Activated CD8-positive, alpha-beta memory T cell treated with anti-CD3 and anti-CD28 coated beads, Interleukin-2, amount 50 U/mL, for 24 hours (primary cell): Measurements from ENCODE around the gene PHF20.
"Not testable (repeated sequence)": the region's sequence is repeated elsewhere in the genome, so short reads cannot be mapped to it uniquely, and the experiment has no call there.

Source experiments
- DNase-seq: peaks from one replicate; pipeline ENCODE4 v3.0.0-alpha.2; 2020; ENCODE audit errors: extremely low read depth

The PHF20 gene

GRCh38 chr20:35884541-35884865, 112.7 kb downstream of the PHF20 start:
- no peak for DNase-seq

GRCh38 chr20:35885212-35885611, 113.4 kb downstream of the PHF20 start:
- DNase-seq = no peak

- no peak for DNase-seq
Measured at GRCh38 chr20:35886537-35886936, 114.7 kb downstream of the PHF20 start.

GRCh38 chr20:35887393-35888064, 115.7 kb downstream of the PHF20 start:
- no peak for DNase-seq

- DNase-seq = no peak
Measured at GRCh38 chr20:35888657-35889056, 116.8 kb downstream of the PHF20 start.

GRCh38 chr20:35891375-35891774, 119.6 kb downstream of the PHF20 start:
- DNase-seq = no peak

- DNase-seq = no peak
Measured at GRCh38 chr20:35892871-35893270, 121.1 kb downstream of the PHF20 start.

- no peak for DNase-seq
Measured at GRCh38 chr20:35893942-35894341, 122.1 kb downstream of the PHF20 start.

GRCh38 chr20:35895516-35895915, 123.7 kb downstream of the PHF20 start:
- not testable (repeated sequence) for DNase-seq

GRCh38 chr20:35899064-35899463, 127.2 kb downstream of the PHF20 start:
- DNase-seq = no peak

GRCh38 chr20:35901230-35901629, 129.4 kb downstream of the PHF20 start:
- DNase-seq = not testable (repeated sequence)

- no peak for DNase-seq
Measured at GRCh38 chr20:35901678-35902544, 130.1 kb downstream of the PHF20 start.

GRCh38 chr20:35902545-35902941, 130.7 kb downstream of the PHF20 start:
- DNase-seq = no peak

GRCh38 chr20:35903843-35904242, 132.0 kb downstream of the PHF20 start:
- DNase-seq = no peak

- no peak for DNase-seq
Measured at GRCh38 chr20:35904982-35905663, 133.3 kb downstream of the PHF20 start.

GRCh38 chr20:35907017-35907701, 135.3 kb downstream of the PHF20 start:
- no peak for DNase-seq

- no peak for DNase-seq
Measured at GRCh38 chr20:35908007-35908406, 136.2 kb downstream of the PHF20 start.

GRCh38 chr20:35909176-35909575, 137.4 kb downstream of the PHF20 start:
- no peak for DNase-seq

- no peak for DNase-seq
Measured at GRCh38 chr20:35909796-35910195, 138.0 kb downstream of the PHF20 start.

GRCh38 chr20:35910254-35910653, 138.4 kb downstream of the PHF20 start:
- DNase-seq = no peak

GRCh38 chr20:35912881-35913280, 141.1 kb downstream of the PHF20 start:
- no peak for DNase-seq

- no peak for DNase-seq
Measured at GRCh38 chr20:35917077-35917476, 145.3 kb downstream of the PHF20 start.
